GM10266 (cell line): ENCODE measurements around the gene TMC3.
A peak's percentile ranks its signal among the peaks of the same experiment; 100 is the strongest.

ENCODE experiments used
- DNase-seq: peaks from one replicate; pipeline ENCODE4 v3.0.0; 2012; ENCODE audit errors: extremely low spot score
- TF ChIP-seq, protein P1 (sequence below): IDR thresholded peaks from 2 replicates; pipeline ENCODE4 v1.5.1; 2012; ENCODE audit warnings: mild to moderate bottlenecking, low read depth; ENCODE audit not compliant: control insufficient read depth, insufficient read depth; ENCODE audit errors: missing control alignments

Gene TMC3

GRCh38 chr15:81337713-81338157 is 36.3 kb downstream of the TMC3 start:
- DNase-seq = no peak
- TF ChIP-seq, protein P1, sequence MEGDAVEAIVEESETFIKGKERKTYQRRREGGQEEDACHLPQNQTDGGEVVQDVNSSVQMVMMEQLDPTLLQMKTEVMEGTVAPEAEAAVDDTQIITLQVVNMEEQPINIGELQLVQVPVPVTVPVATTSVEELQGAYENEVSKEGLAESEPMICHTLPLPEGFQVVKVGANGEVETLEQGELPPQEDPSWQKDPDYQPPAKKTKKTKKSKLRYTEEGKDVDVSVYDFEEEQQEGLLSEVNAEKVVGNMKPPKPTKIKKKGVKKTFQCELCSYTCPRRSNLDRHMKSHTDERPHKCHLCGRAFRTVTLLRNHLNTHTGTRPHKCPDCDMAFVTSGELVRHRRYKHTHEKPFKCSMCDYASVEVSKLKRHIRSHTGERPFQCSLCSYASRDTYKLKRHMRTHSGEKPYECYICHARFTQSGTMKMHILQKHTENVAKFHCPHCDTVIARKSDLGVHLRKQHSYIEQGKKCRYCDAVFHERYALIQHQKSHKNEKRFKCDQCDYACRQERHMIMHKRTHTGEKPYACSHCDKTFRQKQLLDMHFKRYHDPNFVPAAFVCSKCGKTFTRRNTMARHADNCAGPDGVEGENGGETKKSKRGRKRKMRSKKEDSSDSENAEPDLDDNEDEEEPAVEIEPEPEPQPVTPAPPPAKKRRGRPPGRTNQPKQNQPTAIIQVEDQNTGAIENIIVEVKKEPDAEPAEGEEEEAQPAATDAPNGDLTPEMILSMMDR = no peak

DNA sequence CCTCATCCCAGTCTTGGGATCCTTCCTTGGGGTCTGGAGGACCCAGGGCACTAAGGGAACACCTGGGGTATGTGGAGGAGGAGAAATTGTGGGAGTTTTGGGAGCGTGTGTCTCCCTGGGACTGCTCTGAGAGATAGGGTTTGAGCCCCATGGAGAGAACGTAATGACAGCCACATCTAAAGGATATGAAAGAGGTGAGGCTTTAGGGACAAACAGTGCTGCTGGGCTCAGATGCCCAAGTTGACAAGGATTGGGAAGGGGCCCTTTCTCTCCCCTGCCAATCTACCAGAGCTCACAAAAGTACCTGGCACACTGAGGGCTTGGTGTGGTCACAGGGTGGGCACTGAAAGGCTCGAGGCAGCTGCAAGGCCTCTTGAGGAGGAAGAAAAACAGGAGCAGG is 36.8 kb downstream of the TMC3 start:
- TF ChIP-seq, protein P1 = no peak
- no peak for DNase-seq

DNA sequence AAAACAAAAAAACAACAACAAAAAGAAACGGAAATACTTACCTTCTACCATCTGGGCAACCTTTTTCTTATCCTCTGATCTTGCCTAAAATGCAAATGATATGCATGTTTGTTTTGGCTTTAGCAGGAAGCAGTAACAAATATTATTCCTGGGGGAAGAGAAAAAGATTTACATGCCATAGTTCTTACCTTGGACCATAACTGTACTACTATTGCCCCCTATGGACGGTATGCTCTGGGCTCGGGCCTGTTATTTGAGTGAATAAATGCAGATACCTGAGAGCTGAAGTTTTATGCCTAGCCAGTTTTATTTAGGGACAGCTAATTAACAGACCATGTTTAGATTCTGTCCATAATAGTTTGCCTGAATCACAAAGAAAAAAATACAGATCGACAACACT is 37.4 kb downstream of the TMC3 start:
- TF ChIP-seq, protein P1 = peak; percentile 56
- DNase-seq = peak; percentile 40

DNA sequence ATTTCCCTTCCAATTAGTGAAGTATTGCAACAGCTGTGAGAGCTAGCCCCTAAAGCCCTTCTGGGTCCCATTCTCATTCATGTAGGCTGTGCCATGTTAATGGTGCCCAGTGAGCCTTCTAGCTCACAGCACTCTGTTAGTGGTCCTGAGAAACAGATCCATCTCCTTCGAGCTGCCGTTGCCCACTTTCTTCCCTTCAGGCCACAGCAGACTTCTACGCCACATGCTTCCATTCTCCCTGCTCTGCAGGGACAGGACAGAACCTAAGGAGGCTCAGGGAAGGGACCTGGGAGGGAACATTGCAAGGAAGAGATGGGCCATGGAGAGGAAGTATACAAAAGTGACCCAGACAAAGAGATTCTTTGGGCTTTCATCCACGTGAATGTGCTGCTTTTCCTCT is 38.4 kb downstream of the TMC3 start:
- TF ChIP-seq, protein P1 = no peak
- no peak for DNase-seq

GRCh38 chr15:81334768-81335435 is 39.1 kb downstream of the TMC3 start:
- no peak for DNase-seq
- TF ChIP-seq, protein P1 = no peak

DNA sequence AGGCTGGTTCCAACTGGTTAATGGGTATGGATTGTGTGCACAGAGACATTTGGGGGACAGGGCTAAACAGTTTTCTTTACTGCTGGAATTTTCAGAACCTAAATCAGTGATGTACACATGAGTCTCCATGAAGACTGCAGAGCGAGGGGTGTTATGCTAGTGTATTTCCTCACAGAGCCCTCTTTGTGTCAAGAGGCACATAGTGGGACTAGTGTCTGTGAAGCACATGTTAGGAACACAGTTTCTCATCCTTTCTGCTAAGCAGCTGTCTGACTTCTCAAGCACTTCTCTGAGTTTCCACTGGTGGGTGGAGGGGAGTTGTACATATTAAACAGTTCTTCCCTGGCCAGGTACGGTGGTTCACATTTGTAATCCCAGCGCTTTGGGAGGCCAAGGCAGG is 40.6 kb downstream of the TMC3 start:
- TF ChIP-seq, protein P1 = no peak
- DNase-seq = no peak

- DNase-seq = no peak
- TF ChIP-seq, protein P1 = no peak
These were observed 41.7 kb downstream of the TMC3 start for GRCh38 chr15:81332326-81332725.
